ENCODE results near the gene GM2A. TPM values are rescaled to one million over a fixed set of nuclear protein-coding genes. Genes with fewer than 3 reads are reported as not detected.
A peak's percentile ranks its signal among the peaks of the same experiment; 100 is the strongest.
"Not testable (repeated sequence)": the region's sequence is repeated elsewhere in the genome, so short reads cannot be mapped to it uniquely, and the experiment has no call there.

GM2A gene
- total and polyA plus RNA-seq, 8 donors, result 6.4 to 25.0 (median 10.9) TPM

DNA sequence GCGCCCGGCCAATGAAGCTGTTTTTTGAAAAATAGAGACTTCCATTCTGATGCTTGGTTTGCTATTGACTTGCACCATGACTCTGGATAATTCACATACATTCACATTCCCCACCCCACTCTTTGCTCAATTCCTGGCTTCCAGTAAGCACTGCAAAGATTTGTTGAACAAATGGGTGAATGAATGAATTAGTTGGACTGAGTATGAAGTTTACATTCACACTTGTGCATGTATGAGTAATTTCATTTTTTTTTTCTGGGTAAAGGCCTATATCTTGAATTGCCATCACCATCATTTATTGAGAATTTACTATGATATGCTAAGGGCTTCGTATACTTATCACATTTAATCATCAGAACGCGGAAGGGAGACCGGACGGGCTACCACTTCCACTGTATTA, 15.3 kb upstream of the GM2A start:
- 85 to 88% methylated on average over 7 of the region's 7 CpGs for WGBS, 2 donors
- Histone ChIP-seq H3K36me3 (no peaks in the 10 kb centered on the region), H3K9me3 (no peaks in the 10 kb centered on the region), H3K27ac (no peak overlapping the region), H3K4me1 (peaks cover 6 to 14% (median 6%) of the 10 kb centered on the region in 3 donors), H3K27me3 (no peaks in the 10 kb centered on the region), H3K4me3 (no peak overlapping the region)
- no peak for ATAC-seq
- TF ChIP-seq, protein P1, sequence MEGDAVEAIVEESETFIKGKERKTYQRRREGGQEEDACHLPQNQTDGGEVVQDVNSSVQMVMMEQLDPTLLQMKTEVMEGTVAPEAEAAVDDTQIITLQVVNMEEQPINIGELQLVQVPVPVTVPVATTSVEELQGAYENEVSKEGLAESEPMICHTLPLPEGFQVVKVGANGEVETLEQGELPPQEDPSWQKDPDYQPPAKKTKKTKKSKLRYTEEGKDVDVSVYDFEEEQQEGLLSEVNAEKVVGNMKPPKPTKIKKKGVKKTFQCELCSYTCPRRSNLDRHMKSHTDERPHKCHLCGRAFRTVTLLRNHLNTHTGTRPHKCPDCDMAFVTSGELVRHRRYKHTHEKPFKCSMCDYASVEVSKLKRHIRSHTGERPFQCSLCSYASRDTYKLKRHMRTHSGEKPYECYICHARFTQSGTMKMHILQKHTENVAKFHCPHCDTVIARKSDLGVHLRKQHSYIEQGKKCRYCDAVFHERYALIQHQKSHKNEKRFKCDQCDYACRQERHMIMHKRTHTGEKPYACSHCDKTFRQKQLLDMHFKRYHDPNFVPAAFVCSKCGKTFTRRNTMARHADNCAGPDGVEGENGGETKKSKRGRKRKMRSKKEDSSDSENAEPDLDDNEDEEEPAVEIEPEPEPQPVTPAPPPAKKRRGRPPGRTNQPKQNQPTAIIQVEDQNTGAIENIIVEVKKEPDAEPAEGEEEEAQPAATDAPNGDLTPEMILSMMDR (IDR thresholded peaks at IDR 0.05), result no peak
- FAIRE-seq, result no peak
- intact Hi-C loops (cut with DNase I), result no loop called here
- no peak for DNase-seq

DNA sequence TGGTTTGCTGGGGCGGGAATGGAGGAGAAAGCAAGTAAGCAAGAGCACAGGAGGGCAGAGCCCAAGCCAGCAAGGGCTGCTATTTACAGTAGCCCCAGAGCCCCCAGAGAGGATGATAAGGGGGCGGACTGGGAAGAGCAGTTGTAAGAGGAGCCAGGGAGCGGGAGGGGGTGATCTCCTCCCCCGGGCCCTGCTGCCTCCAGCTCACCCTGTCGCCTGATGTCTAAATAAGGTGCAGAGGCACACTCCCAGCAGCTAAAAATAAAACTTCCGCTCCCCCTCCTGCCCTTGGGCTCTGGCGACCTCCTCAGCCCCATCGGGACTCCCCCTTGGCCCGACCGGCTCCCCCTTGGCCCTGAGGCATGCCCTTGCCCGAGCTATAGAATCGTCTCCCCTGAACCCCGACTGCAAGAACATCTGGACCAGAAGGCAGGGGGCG, 14.7 kb upstream of the GM2A start:
- TF ChIP-seq, protein P1 (IDR thresholded peaks at IDR 0.05), result no peak
- no peak overlapping the region for H3K4me3 ChIP-seq
- intact Hi-C loops (cut with DNase I), result no loop called here
- H3K36me3 ChIP-seq, result no peaks in the 10 kb centered on the region
- ATAC-seq, result no peak
- no peak for DNase-seq
- H3K27ac ChIP-seq, result no peak overlapping the region
- 62 to 68% methylated on average over 14 of the region's 14 CpGs for WGBS, 2 donors
- peaks cover 6 to 14% (median 6%) of the 10 kb centered on the region in 3 donors for H3K4me1 ChIP-seq
- no peaks in the 10 kb centered on the region for H3K27me3 ChIP-seq
- H3K9me3 ChIP-seq, result no peaks in the 10 kb centered on the region
- no peak for FAIRE-seq

DNA sequence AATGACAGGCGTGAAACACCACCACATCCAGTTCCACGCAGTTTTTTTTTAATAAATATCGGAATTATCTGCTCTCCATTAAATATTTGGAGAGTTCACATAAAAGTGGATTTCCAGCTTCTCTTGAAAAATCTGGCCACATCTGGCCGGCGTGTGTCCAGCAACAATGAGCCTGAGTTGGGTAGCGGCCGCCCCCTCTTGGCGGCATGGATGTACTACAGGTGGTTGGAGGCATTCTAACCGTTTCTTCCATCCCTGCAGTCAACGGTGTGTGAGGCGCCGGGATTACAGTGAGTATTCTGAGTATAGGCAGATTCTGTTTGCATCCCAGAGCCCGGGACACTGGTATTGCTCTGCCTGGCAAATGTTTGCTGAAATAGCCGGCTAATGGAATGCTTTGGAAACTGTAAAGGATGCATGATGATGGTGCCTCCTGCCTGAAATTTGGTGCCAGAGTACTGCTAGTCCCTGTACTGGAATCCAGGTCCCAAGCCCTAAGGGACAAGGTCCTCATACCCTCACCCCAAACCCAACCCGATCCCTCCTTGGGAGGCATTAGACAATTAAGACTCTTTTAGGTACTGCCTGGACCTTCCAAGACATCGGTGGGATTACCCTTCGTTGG, 13.6 kb upstream of the GM2A start:
- H3K4me3 ChIP-seq, result no peak overlapping the region
- H3K4me1 ChIP-seq, result peaks cover 4 to 9% (median 5%) of the 10 kb centered on the region in 3 donors
- FAIRE-seq (peak; percentile 26), DNase-seq (peak; percentile 36 to 89 (median 80)), ATAC-seq (peak; percentile 50 to 88 (median 74))
- intact Hi-C loops (cut with DNase I), result no loop called here
- no peaks in the 10 kb centered on the region for H3K9me3 ChIP-seq
- no peaks in the 10 kb centered on the region for H3K36me3 ChIP-seq
- TF ChIP-seq, protein P1 (IDR thresholded peaks at IDR 0.05), result peak; percentile 36 to 91 (median 74)
- no peak overlapping the region for H3K27ac ChIP-seq
- H3K27me3 ChIP-seq, result no peaks in the 10 kb centered on the region
- WGBS, 2 donors, result 17 to 20% methylated on average over 17 of the region's 17 CpGs

DNA sequence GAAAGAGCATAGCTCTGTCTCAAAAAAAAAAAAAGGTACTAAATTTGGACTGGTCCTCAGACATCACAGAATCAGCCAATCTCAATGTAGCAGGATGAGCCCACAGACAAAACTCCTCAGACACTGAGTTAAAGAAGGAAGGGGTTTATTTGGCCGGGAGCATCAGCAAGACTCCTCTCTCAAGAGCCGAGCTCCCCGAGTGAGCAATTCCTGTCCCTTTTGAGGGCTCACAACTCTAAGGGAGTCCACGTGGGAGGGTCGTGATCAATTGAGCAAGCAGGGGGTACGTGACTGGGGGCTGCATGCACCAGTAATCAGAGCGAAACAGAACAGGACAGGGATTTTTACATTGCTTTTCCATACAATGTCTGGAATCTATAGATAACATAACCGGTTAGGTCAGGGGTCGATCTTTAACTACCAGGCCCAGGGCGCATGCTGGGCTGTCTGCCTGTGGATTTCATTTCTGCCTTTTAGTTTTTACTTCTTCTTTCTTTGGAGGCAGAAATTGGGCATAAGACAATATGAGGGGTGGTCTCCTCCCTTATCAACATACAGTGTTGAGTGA, 12.6 kb upstream of the GM2A start:
- not testable (repeated sequence) for H3K27ac ChIP-seq, DNase-seq, H3K9me3 ChIP-seq, ATAC-seq, FAIRE-seq, H3K27me3 ChIP-seq, H3K4me3 ChIP-seq, H3K36me3 ChIP-seq, H3K4me1 ChIP-seq
- 68 to 74% methylated on average over 10 of the region's 10 CpGs for WGBS, 2 donors
- intact Hi-C loops (cut with DNase I), result loop anchor here in 1 of 3 donors (10.0 kb wide), 1 partner anchor 116 kb away; no protein-coding TSS in a partner anchor

DNA sequence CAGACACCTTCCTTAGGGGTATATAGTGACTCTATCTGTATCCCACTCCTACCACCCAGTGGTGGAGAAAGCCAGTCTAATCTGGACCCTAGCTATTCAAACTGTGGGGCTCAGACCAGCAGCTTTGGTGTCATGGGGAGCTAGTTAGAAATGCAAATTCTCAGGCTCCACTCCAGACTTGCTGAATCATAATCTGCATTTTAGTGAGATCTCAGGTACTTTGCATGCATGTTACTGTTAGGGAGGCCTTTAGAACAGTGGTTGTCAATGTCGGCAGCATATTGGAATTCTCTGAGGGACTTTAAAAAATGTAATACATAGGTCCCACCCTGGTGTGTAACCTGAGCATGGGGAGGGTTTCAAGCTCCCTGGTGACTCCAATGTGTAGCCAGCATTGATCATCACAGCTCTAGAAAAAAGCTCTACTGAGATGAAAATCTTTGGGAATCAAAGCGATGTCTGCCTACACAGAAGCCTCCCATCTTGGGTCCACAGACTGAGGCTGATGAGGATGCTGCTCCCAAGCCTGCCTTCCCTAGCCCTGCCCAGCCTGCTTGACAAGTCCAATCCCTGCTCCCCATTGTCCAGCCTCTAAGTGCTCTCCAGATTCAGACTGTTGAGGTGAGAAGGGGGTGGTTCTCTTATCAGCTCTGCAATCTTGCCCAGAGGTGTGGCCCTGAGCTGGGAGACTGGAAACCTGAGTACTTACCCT, 11.9 kb upstream of the GM2A start:
- TF ChIP-seq, protein P1 (IDR thresholded peaks at IDR 0.05), result no peak
- Histone ChIP-seq H3K27ac (no peak overlapping the region), H3K4me1 (no peaks in the 10 kb centered on the region), H3K9me3 (no peaks in the 10 kb centered on the region), H3K27me3 (no peaks in the 10 kb centered on the region), H3K4me3 (no peak overlapping the region), H3K36me3 (no peaks in the 10 kb centered on the region)
- FAIRE-seq (no peak), ATAC-seq (no peak), DNase-seq (no peak)
- intact Hi-C loops (cut with DNase I), result loop anchor here in 1 of 3 donors (10.0 kb wide), 1 partner anchor 116 kb away; no protein-coding TSS in a partner anchor
- WGBS, 2 donors, result 79 to 84% methylated on average over 2 of the region's 2 CpGs
